ENCODE data around the gene PCDHGA3. TPM values are rescaled to one million over a fixed set of nuclear protein-coding genes. Genes with fewer than 3 reads are reported as not detected.

PCDHGA3 gene
- total and polyA plus RNA-seq, 9 of the 15 experiments (the other 6 are each of a cell fraction or from before 2014, with no cell fraction given), result 0.13 to 0.28 (median 0.18) TPM; not detected in 2

GRCh38 chr5:141326088-141326854 is 17.4 kb upstream of the PCDHGA3 start (continued):
- peak in 1 of 2 experiments; percentile 31 for TF ChIP-seq AFF1 (IDR thresholded peaks at IDR 0.05; ENCODE audit: low read depth in 1 of 2, partially characterized antibody in 2 of 2)
- no peak for TF ChIP-seq RBM17 (IDR thresholded peaks at IDR 0.05; ENCODE audit: borderline replicate concordance, low read depth, low read length)
- 0 out of 2 replicates have a peak, but pooled peaks have one; percentile 26 for TF ChIP-seq SMC3 (conservative IDR thresholded peaks at IDR 0.05; ENCODE audit: insufficient read depth, low read depth, low read length)
- TF ChIP-seq NR2C2 (CRISPR knock-in tag; IDR thresholded peaks at IDR 0.05), result no peak
- TF ChIP-seq NR2C2 (tag; IDR thresholded peaks at IDR 0.05), result no peak
- TF ChIP-seq ZNF586 (CRISPR knock-in tag; conservative IDR thresholded peaks at IDR 0.05), result no peak
- TF ChIP-seq SUPT5H (IDR thresholded peaks at IDR 0.05), result peak; percentile 61; the same call in 1 of the 2 replicates
- no peak for TF ChIP-seq NR2F6 (CRISPR knock-in tag; IDR thresholded peaks at IDR 0.05)
- TF ChIP-seq ELF1 (tag; IDR thresholded peaks at IDR 0.05), result no peak
- no peak for TF ChIP-seq MLX (CRISPR knock-in tag; conservative IDR thresholded peaks at IDR 0.05)
- TF ChIP-seq FOXK1 (CRISPR knock-in tag; IDR thresholded peaks at IDR 0.05; ENCODE audit: borderline replicate concordance), result no peak
- no peak for TF ChIP-seq TFE3 (CRISPR knock-in tag; IDR thresholded peaks at IDR 0.05)
- TF ChIP-seq ZBED1 (IDR thresholded peaks at IDR 0.05), result no peak
- TF ChIP-seq TBL1XR1 (IDR thresholded peaks at IDR 0.05; ENCODE audit: low read length in 2 of 2), result no peak
- no peak for TF ChIP-seq KDM1A (IDR thresholded peaks at IDR 0.05)
- no peak for TF ChIP-seq POLR2G (IDR thresholded peaks at IDR 0.05; ENCODE audit: low read depth, low read length)
- no peak for TF ChIP-seq MCM3 (IDR thresholded peaks at IDR 0.05)
- TF ChIP-seq EZH2 (IDR thresholded peaks at IDR 0.05; ENCODE audit: borderline replicate concordance, low read depth, low read length), result no peak
- TF ChIP-seq MYC (IDR thresholded peaks at IDR 0.05; ENCODE audit: low read depth, low read length), result 0 out of 2 replicates have a peak, but pooled peaks have one; percentile 24
- no peak for TF ChIP-seq MYC (CRISPR knock-in tag; IDR thresholded peaks at IDR 0.05; ENCODE audit: borderline replicate concordance, low read depth)
- TF ChIP-seq ZBTB26 (CRISPR knock-in tag; IDR thresholded peaks at IDR 0.05), result no peak
- no peak; the same call in 1 of the 2 replicates for TF ChIP-seq BCOR (IDR thresholded peaks at IDR 0.05)
